IPS-11a (cell line): ENCODE results near the gene PAWR.
"Not testable (repeated sequence)": the region's sequence is repeated elsewhere in the genome, so short reads cannot be mapped to it uniquely, and the experiment has no call there.

Experiments used
- H3K4me3 ChIP-seq: one replicate; pipeline ENCODE4 v1.5.1; 2013; ENCODE audit warnings: low read depth, low read length, control low read depth

Gene PAWR

GRCh38 chr12:79596719-79597350 is 93.9 kb downstream of the PAWR start:
- no peak overlapping the region for H3K4me3 ChIP-seq

GRCh38 chr12:79595273-79595672 is 95.5 kb downstream of the PAWR start:
- H3K4me3 ChIP-seq: no peak overlapping the region

GRCh38 chr12:79592865-79593264 is 97.9 kb downstream of the PAWR start:
- no peak overlapping the region for H3K4me3 ChIP-seq

GRCh38 chr12:79591988-79592387 is 98.8 kb downstream of the PAWR start:
- no peak overlapping the region for H3K4me3 ChIP-seq

GRCh38 chr12:79590751-79591150 is 100.0 kb downstream of the PAWR start:
- H3K4me3 ChIP-seq: no peak overlapping the region

- no peak overlapping the region for H3K4me3 ChIP-seq
Measured at GRCh38 chr12:79587368-79587767, 103.4 kb downstream of the PAWR start.

GRCh38 chr12:79585147-79585546 is 105.6 kb downstream of the PAWR start:
- H3K4me3 ChIP-seq: no peak overlapping the region

GRCh38 chr12:79573820-79574219 is 116.9 kb downstream of the PAWR start:
- H3K4me3 ChIP-seq: no peak overlapping the region

GRCh38 chr12:79569679-79570078 is 121.1 kb downstream of the PAWR start:
- no peak overlapping the region for H3K4me3 ChIP-seq

- no peak overlapping the region for H3K4me3 ChIP-seq
Measured at GRCh38 chr12:79567175-79567563, 123.6 kb downstream of the PAWR start.

GRCh38 chr12:79566452-79567174 is 124.2 kb downstream of the PAWR start:
- no peak overlapping the region for H3K4me3 ChIP-seq

- H3K4me3 ChIP-seq: not testable (repeated sequence)
Measured at GRCh38 chr12:79564727-79565350, 125.9 kb downstream of the PAWR start.

GRCh38 chr12:79563021-79563740 is 127.6 kb downstream of the PAWR start:
- H3K4me3 ChIP-seq: no peak overlapping the region

GRCh38 chr12:79561401-79562132 is 129.2 kb downstream of the PAWR start:
- H3K4me3 ChIP-seq: no peak overlapping the region

GRCh38 chr12:79560225-79560889 is 130.4 kb downstream of the PAWR start:
- H3K4me3 ChIP-seq: no peak overlapping the region

- no peak overlapping the region for H3K4me3 ChIP-seq
Measured at GRCh38 chr12:79559591-79559990, 131.2 kb downstream of the PAWR start.

- no peak overlapping the region for H3K4me3 ChIP-seq
Measured at GRCh38 chr12:79558924-79559469, 131.8 kb downstream of the PAWR start.

GRCh38 chr12:79557690-79558315 is 133.0 kb downstream of the PAWR start:
- no peak overlapping the region for H3K4me3 ChIP-seq

- no peak overlapping the region for H3K4me3 ChIP-seq
Measured at GRCh38 chr12:79555028-79555925, 135.5 kb downstream of the PAWR start.
